Subcutaneous abdominal adipose tissue (tissue), 5 donors: ENCODE data around the gene GREB1.

ENCODE experiments used
- H3K27ac ChIP-seq: one replicate; pipeline ENCODE4 v1.7.0; 2013; ENCODE audit warnings: low read depth, mild to moderate bottlenecking, inconsistent platforms, low read length, moderate library complexity
- H3K27me3 ChIP-seq, 5 donors: one replicate each; pipeline ENCODE4 v1.7.0; 2013; ENCODE audit warnings: low read length in 5 of 5, inconsistent platforms in 1 of 5; ENCODE audit not compliant: control insufficient read depth in 5 of 5, insufficient read depth in 4 of 5
- H3K36me3 ChIP-seq, 5 donors: one replicate each; pipeline ENCODE4 v1.7.0; 2013; ENCODE audit warnings: low read length in 5 of 5; ENCODE audit not compliant: control insufficient read depth in 5 of 5, insufficient read depth in 5 of 5
- H3K4me1 ChIP-seq, 5 donors: one replicate each; pipeline ENCODE4 v1.7.0; 2013; ENCODE audit warnings: low read length in 5 of 5, mild to moderate bottlenecking in 3 of 5, moderate library complexity in 1 of 5; ENCODE audit not compliant: control insufficient read depth in 5 of 5, insufficient read depth in 5 of 5
- H3K4me3 ChIP-seq, 5 donors: one replicate each; pipeline ENCODE4 v1.7.0; 2013; ENCODE audit warnings: low read length in 5 of 5, low read depth in 1 of 5
- H3K9ac ChIP-seq, 5 donors: one replicate each; pipeline ENCODE4 v1.7.0; 2013; ENCODE audit warnings: low read length in 5 of 5, mild to moderate bottlenecking in 4 of 5, moderate library complexity in 3 of 5
- H3K9me3 ChIP-seq, 5 donors: one replicate each; pipeline ENCODE4 v1.7.0; 2013; ENCODE audit warnings: low read length in 5 of 5; ENCODE audit not compliant: control insufficient read depth in 5 of 5
- donor health status: healthy.
- donor health status: healthy.
- donor health status: healthy.
- donor health status: healthy.
- donor health status: healthy.

GREB1 gene

GRCh38 chr2:11567631-11568031 lies 33.8 kb downstream of the GREB1 start:
- Histone ChIP-seq H3K27me3 (peaks cover 0 to 5% (median 0%) of the 10 kb centered on the region in 5 donors), H3K9me3 (no peaks in the 10 kb centered on the region), H3K4me3 (no peak overlapping the region), H3K36me3 (no peaks in the 10 kb centered on the region), H3K9ac (no peak overlapping the region), H3K27ac (no peak overlapping the region), H3K4me1 (peaks cover 0 to 4% (median 0%) of the 10 kb centered on the region in 5 donors)

- no peaks in the 10 kb centered on the region for H3K36me3 ChIP-seq
- H3K9me3 ChIP-seq: no peaks in the 10 kb centered on the region
- H3K4me1 ChIP-seq: peaks cover 0 to 4% (median 0%) of the 10 kb centered on the region in 5 donors
- H3K27ac ChIP-seq: no peak overlapping the region
- no peak overlapping the region for H3K9ac ChIP-seq
- H3K27me3 ChIP-seq: peaks cover 0 to 5% (median 0%) of the 10 kb centered on the region in 5 donors
- H3K4me3 ChIP-seq: no peak overlapping the region
Observed at GRCh38 chr2:11568436-11568835, 34.6 kb downstream of the GREB1 start.

- Histone ChIP-seq H3K27ac (no peak overlapping the region), H3K9ac (no peak overlapping the region)
Observed at GRCh38 chr2:11569636-11570035, 35.8 kb downstream of the GREB1 start.

GRCh38 chr2:11571170-11571569 lies 37.3 kb downstream of the GREB1 start:
- H3K36me3 ChIP-seq: no peaks in the 10 kb centered on the region
- H3K27ac ChIP-seq: no peak overlapping the region
- H3K4me3 ChIP-seq: no peak overlapping the region
- H3K4me1 ChIP-seq: peaks cover 0 to 4% (median 0%) of the 10 kb centered on the region in 5 donors
- no peaks in the 10 kb centered on the region for H3K9me3 ChIP-seq
- peaks cover 0 to 5% (median 0%) of the 10 kb centered on the region in 5 donors for H3K27me3 ChIP-seq
- no peak overlapping the region for H3K9ac ChIP-seq

More at GRCh38 chr2:11569636-11570035, 35.8 kb downstream of the GREB1 start:
- peaks cover 0 to 4% (median 0%) of the 10 kb centered on the region in 5 donors for H3K4me1 ChIP-seq
- H3K36me3 ChIP-seq: no peaks in the 10 kb centered on the region
- H3K4me3 ChIP-seq: no peak overlapping the region
- H3K9me3 ChIP-seq: no peaks in the 10 kb centered on the region
- peaks cover 0 to 5% (median 0%) of the 10 kb centered on the region in 5 donors for H3K27me3 ChIP-seq

DNA sequence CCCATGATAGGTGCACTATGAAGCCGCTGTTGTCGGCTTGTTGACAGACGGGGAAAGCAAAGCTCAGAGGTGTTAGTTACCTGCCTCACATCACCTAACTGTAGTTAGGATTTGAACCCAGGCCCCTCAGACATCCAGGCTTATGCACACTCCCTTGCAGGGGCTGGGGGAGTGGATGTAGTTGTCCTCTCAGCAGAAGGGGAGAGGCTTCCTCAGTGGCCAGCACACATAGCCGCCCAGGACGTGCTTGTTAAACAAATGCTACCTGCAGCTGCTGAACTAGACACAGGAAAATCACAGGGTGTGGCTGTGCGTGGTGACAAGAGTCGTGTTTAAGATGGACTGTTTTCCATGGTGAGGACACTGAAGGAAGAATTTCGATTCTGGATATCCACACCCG lies 39.2 kb downstream of the GREB1 start:
- Histone ChIP-seq H3K36me3 (no peaks in the 10 kb centered on the region), H3K27me3 (peaks cover 0 to 5% (median 0%) of the 10 kb centered on the region in 5 donors), H3K9me3 (no peaks in the 10 kb centered on the region), H3K27ac (no peak overlapping the region), H3K9ac (no peak overlapping the region), H3K4me3 (no peak overlapping the region), H3K4me1 (peaks cover 0 to 4% (median 0%) of the 10 kb centered on the region in 5 donors)

- no peak overlapping the region for H3K9ac ChIP-seq
- no peak overlapping the region for H3K4me3 ChIP-seq
- no peaks in the 10 kb centered on the region for H3K9me3 ChIP-seq
- H3K27me3 ChIP-seq: peaks cover 0 to 5% (median 0%) of the 10 kb centered on the region in 5 donors
- H3K36me3 ChIP-seq: no peaks in the 10 kb centered on the region
- peaks cover 0 to 4% (median 0%) of the 10 kb centered on the region in 5 donors for H3K4me1 ChIP-seq
- H3K27ac ChIP-seq: no peak overlapping the region
Observed at GRCh38 chr2:11573418-11574175, 39.8 kb downstream of the GREB1 start.

GRCh38 chr2:11574176-11575046 lies 40.6 kb downstream of the GREB1 start:
- Histone ChIP-seq H3K9me3 (no peaks in the 10 kb centered on the region), H3K27ac (no peak overlapping the region), H3K4me1 (peaks cover 0 to 4% (median 0%) of the 10 kb centered on the region in 5 donors), H3K4me3 (no peak overlapping the region), H3K36me3 (no peaks in the 10 kb centered on the region), H3K27me3 (peaks cover 0 to 3% (median 0%) of the 10 kb centered on the region in 5 donors), H3K9ac (no peak overlapping the region)

- Histone ChIP-seq H3K9me3 (no peaks in the 10 kb centered on the region), H3K27me3 (no peaks in the 10 kb centered on the region), H3K9ac (no peak overlapping the region), H3K27ac (no peak overlapping the region), H3K4me1 (peaks cover 0 to 4% (median 0%) of the 10 kb centered on the region in 5 donors), H3K4me3 (no peak overlapping the region), H3K36me3 (no peaks in the 10 kb centered on the region)
Observed at GRCh38 chr2:11576398-11576797, 42.6 kb downstream of the GREB1 start.

DNA sequence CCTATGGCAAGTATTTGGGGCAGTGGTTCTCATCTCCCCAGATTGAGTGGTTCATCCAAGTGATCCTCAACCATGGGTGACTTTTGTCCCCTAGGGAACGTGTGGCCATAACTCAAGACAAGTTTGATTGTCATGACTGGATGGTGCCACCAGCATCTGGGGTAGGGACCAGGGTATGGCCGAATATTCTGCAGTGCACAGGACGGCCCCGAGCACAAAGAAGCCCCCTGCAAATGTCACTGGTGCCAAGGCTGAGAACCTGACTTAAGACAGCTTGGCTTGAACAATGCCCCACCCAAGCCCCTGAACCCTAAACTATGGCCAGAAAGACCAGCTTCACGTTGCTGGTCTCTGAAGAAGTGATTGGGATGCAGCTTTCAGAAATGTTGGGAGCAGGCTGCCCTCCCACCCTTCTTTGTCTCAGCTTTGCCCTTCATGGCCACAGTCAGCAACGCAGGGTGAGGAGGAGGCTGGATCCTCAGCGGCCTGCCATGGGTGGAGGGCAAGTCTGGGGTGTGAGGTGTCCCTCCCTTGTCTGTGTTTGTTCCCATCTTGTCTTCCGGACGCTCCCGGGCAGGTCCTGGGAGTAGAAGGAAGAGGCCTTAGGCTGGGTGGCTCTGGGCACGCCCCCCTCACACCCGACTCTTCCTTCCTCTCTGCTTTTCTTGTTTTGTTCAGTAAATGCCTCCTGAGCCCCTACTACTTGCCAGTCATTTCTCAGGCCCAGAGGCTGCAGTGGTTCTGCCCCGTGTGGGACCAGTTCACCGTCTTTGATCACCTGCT lies 43.4 kb downstream of the GREB1 start:
- H3K9me3 ChIP-seq: no peaks in the 10 kb centered on the region
- H3K36me3 ChIP-seq: no peaks in the 10 kb centered on the region
- no peaks in the 10 kb centered on the region for H3K27me3 ChIP-seq
- peaks cover 0 to 4% (median 0%) of the 10 kb centered on the region in 5 donors for H3K4me1 ChIP-seq
- H3K9ac ChIP-seq: no peak overlapping the region
- H3K27ac ChIP-seq: no peak overlapping the region
- no peak overlapping the region for H3K4me3 ChIP-seq
